H1 (cell line): ENCODE results near the gene ROR1.

Source experiments
- CTCF ChIP-seq, 3 experiments: IDR thresholded peaks; 1 replicate in 2 of 3; 2 replicates in 1 of 3; pipeline versions ENCODE4 v1.5.1 to v1.6.1; 2011; ENCODE audit warnings: low read length in 3 of 3, mild to moderate bottlenecking in 3 of 3, inconsistent platforms in 2 of 3, low read depth in 1 of 3, moderate library complexity in 1 of 3; ENCODE audit not compliant: insufficient read depth in 1 of 3; ENCODE audit errors: control extremely low read depth in 1 of 3
- EP300 ChIP-seq, 2 experiments: IDR thresholded peaks; 1 replicate in 1 of 2; 2 replicates in 1 of 2; pipeline ENCODE4 v1.6.1; 2011 to 2012; ENCODE audit warnings: low read depth in 2 of 2, low read length in 2 of 2, mild to moderate bottlenecking in 2 of 2, borderline replicate concordance in 1 of 2, inconsistent platforms in 1 of 2, moderate library complexity in 1 of 2
- GABPA ChIP-seq: IDR thresholded peaks from 2 replicates; pipeline ENCODE4 v1.6.1; 2011; ENCODE audit warnings: mild to moderate bottlenecking, low read length, moderate library complexity, borderline replicate concordance; ENCODE audit not compliant: insufficient read depth
- POLR2A ChIP-seq, 2 experiments: IDR thresholded peaks; 1 replicate in 1 of 2; 2 replicates in 1 of 2; pipeline ENCODE4 v1.6.1; 2011; ENCODE audit warnings: low read depth in 2 of 2, low read length in 2 of 2, mild to moderate bottlenecking in 2 of 2; ENCODE audit errors: control extremely low read depth in 1 of 2
- POLR2AphosphoS5 ChIP-seq: IDR thresholded peaks from 2 replicates; pipeline ENCODE4 v1.6.1; 2011; ENCODE audit warnings: low read depth, low read length
- SRF ChIP-seq: IDR thresholded peaks from 2 replicates; pipeline ENCODE4 v1.6.1; 2011; ENCODE audit warnings: mild to moderate bottlenecking, low read depth, low read length, moderate library complexity

- TF ChIP-seq CTCF (IDR thresholded peaks at IDR 0.05; ENCODE audit: control extremely low read depth in 1 of 3, insufficient read depth in 1 of 3, low read depth in 1 of 3, low read length in 3 of 3) = no peak
- no peak for TF ChIP-seq POLR2A (IDR thresholded peaks at IDR 0.05; ENCODE audit: control extremely low read depth in 1 of 2, low read depth in 2 of 2, low read length in 2 of 2)
- no peak for TF ChIP-seq POLR2AphosphoS5
- no peak for TF ChIP-seq SRF
- TF ChIP-seq GABPA = no peak
- TF ChIP-seq EP300 (IDR thresholded peaks at IDR 0.05; ENCODE audit: borderline replicate concordance in 1 of 2, low read depth in 2 of 2, low read length in 2 of 2) = no peak
Measured at GRCh38 chr1:63987628-63988024, 213.8 kb downstream of the ROR1 start.
